IPS DF 4.7 (cell line): Measurements from ENCODE around the gene TRIM26.
"Not testable (repeated sequence)": the region's sequence is repeated elsewhere in the genome, so short reads cannot be mapped to it uniquely, and the experiment has no call there.

ENCODE experiments used
- DNase-seq: peaks from one replicate; pipeline ENCODE4 v3.0.0-alpha.2; 2013; ENCODE audit warnings: low spot score; ENCODE audit errors: extremely low read depth

Gene TRIM26

GRCh38 chr6:30171677-30172471 is 41.3 kb downstream of the TRIM26 start:
- DNase-seq = no peak

GRCh38 chr6:30169658-30170614 is 43.3 kb downstream of the TRIM26 start:
- DNase-seq = peak; percentile 60

- DNase-seq = no peak
Measured at GRCh38 chr6:30168741-30169140, 44.5 kb downstream of the TRIM26 start.

- DNase-seq = no peak
Measured at GRCh38 chr6:30167101-30167500, 46.1 kb downstream of the TRIM26 start.

- DNase-seq = not testable (repeated sequence)
Measured at GRCh38 chr6:30165238-30165637, 48.0 kb downstream of the TRIM26 start.

- no peak for DNase-seq
Measured at GRCh38 chr6:30164714-30165113, 48.5 kb downstream of the TRIM26 start.

GRCh38 chr6:30163918-30164654 is 49.1 kb downstream of the TRIM26 start:
- DNase-seq = no peak

- DNase-seq = no peak
Measured at GRCh38 chr6:30163090-30163917, 49.9 kb downstream of the TRIM26 start, which contains the start of gene TRIM15. Gene TRIM15 (plus strand): TSS chr6:30163546. CDS start chr6:30163685, 139 bp downstream.

- no peak for DNase-seq
Measured at GRCh38 chr6:30162265-30163089, 50.7 kb downstream of the TRIM26 start.

- no peak for DNase-seq
Measured at GRCh38 chr6:30160785-30161531, 52.2 kb downstream of the TRIM26 start, which contains the start of gene TRIM10. Gene TRIM10 (minus strand): TSS chr6:30161211. CDS start chr6:30160858, 353 bp downstream.

GRCh38 chr6:30160008-30160784 is 53.0 kb downstream of the TRIM26 start:
- no peak for DNase-seq

- DNase-seq = no peak
Measured at GRCh38 chr6:30158475-30159040, 54.6 kb downstream of the TRIM26 start.

GRCh38 chr6:30157999-30158398 is 55.2 kb downstream of the TRIM26 start:
- DNase-seq = no peak

- no peak for DNase-seq
Measured at GRCh38 chr6:30157581-30157980, 55.6 kb downstream of the TRIM26 start.

GRCh38 chr6:30156774-30157173 is 56.4 kb downstream of the TRIM26 start:
- DNase-seq = no peak

- DNase-seq = no peak
Measured at GRCh38 chr6:30156262-30156599, 57.0 kb downstream of the TRIM26 start.

- DNase-seq = no peak
Measured at GRCh38 chr6:30155520-30156261, 57.5 kb downstream of the TRIM26 start.
